K562 (cell line): ENCODE data around the gene FBXW7. TPM values are rescaled to one million over a fixed set of nuclear protein-coding genes. Genes with fewer than 3 reads are reported as not detected.

Source experiments
- CTBP1 ChIP-seq: fragments of 450-650 bp; IDR thresholded peaks from 2 replicates; pipeline ENCODE4 v1.6.1; 2016; ENCODE audit warnings: borderline replicate concordance
- GTF2A2 ChIP-seq: IDR thresholded peaks from 2 replicates; pipeline ENCODE4 v1.6.1; 2016; ENCODE audit warnings: mild to moderate bottlenecking, missing genetic modification characterization, missing compliant biosample characterization
- HLTF ChIP-seq: fragments of 450-650 bp; IDR thresholded peaks from 2 replicates; pipeline ENCODE4 v1.6.1; 2016
- HMGN3 ChIP-seq: IDR thresholded peaks from 2 replicates; pipeline ENCODE4 v1.6.1; 2011; ENCODE audit warnings: borderline replicate concordance, low read depth, mild to moderate bottlenecking, mixed read lengths, low read length; ENCODE audit not compliant: insufficient read length; ENCODE audit errors: extremely low read depth
- JUN ChIP-seq, 2 experiments: sonication (generic) in 1 of 2; formaldehyde crosslinking in 1 of 2; IDR thresholded peaks; 2 replicates each; pipeline versions ENCODE4 v1.6.1 to v1.8.0; 2012 to 2022; ENCODE audit warnings: borderline replicate concordance in 2 of 2, mild to moderate bottlenecking in 2 of 2, improper control_type of control experiment in 1 of 2, low read depth in 1 of 2, low read length in 1 of 2, missing genetic modification reagents in 1 of 2
- MAFK ChIP-seq: IDR thresholded peaks from 2 replicates; pipeline ENCODE4 v1.6.1; 2011; ENCODE audit warnings: low read length, improper control_type of control experiment
- MEIS2 ChIP-seq: fragments of 450-650 bp; IDR thresholded peaks from 2 replicates; pipeline ENCODE4 v1.6.1; 2014; ENCODE audit warnings: mild to moderate bottlenecking; ENCODE audit not compliant: partially characterized antibody
- MIER1 ChIP-seq: fragments of 450-650 bp; IDR thresholded peaks from 2 replicates; pipeline ENCODE4 v1.6.1; 2016; ENCODE audit warnings: antibody characterized with exemption, mild to moderate bottlenecking, low read depth
- NCOA4 ChIP-seq: fragments of 450-650 bp; IDR thresholded peaks from 2 replicates; pipeline ENCODE4 v1.6.1; 2018; ENCODE audit warnings: mild to moderate bottlenecking; ENCODE audit not compliant: partially characterized antibody
- NEUROD1 ChIP-seq: fragments of 150-350 bp; IDR thresholded peaks from 2 replicates; pipeline ENCODE4 v1.6.1; 2014; ENCODE audit warnings: borderline replicate concordance, low read length, low read depth; ENCODE audit not compliant: partially characterized antibody
- POLR2A ChIP-seq: fragments of 450-650 bp; conservative IDR thresholded peaks from 2 replicates; pipeline ENCODE4 v1.6.1; 2016
- RBFOX2 ChIP-seq: fragments of 200-400 bp; formaldehyde crosslinking; IDR thresholded peaks from 2 replicates; pipeline ENCODE4 v1.6.1; 2017; ENCODE audit warnings: low read depth, mild to moderate bottlenecking, low read length, moderate library complexity
- RBM22 ChIP-seq: fragments of 200-400 bp; formaldehyde crosslinking; IDR thresholded peaks from 2 replicates; pipeline ENCODE4 v1.6.1; 2018; ENCODE audit warnings: low read length, low read depth; ENCODE audit not compliant: poor library complexity, severe bottlenecking
- SETDB1 ChIP-seq: IDR thresholded peaks from one replicate; pipeline ENCODE4 v1.6.1; 2012; ENCODE audit warnings: low read length, control low read depth, inconsistent platforms
- SMAD4 ChIP-seq: fragments of 250-450 bp; sonication (Bioruptor Pico); conservative IDR thresholded peaks from 2 replicates; pipeline ENCODE4 v1.8.0; 2021; ENCODE audit warnings: inconsistent platforms, mild to moderate bottlenecking, moderate library complexity
- SNAPC5 ChIP-seq: fragments of 250-450 bp; sonication (Bioruptor Pico); IDR thresholded peaks from 2 replicates; pipeline ENCODE4 v1.8.0; 2021; ENCODE audit warnings: moderate library complexity, mild to moderate bottlenecking, inconsistent platforms
- SNRNP70 ChIP-seq: fragments of 200-400 bp; formaldehyde crosslinking; optimal IDR thresholded peaks from 2 replicates; pipeline ENCODE3; 2017; ENCODE audit warnings: low read depth, low read length
- SRSF1 ChIP-seq: fragments of 200-400 bp; formaldehyde crosslinking; IDR thresholded peaks from 2 replicates; pipeline ENCODE4 v1.6.1; 2017; ENCODE audit warnings: mild to moderate bottlenecking, low read depth, low read length, moderate library complexity
- SRSF9 ChIP-seq: fragments of 200-400 bp; formaldehyde crosslinking; IDR thresholded peaks from 2 replicates; pipeline ENCODE4 v1.6.1; 2017; ENCODE audit warnings: low read depth, low read length, borderline replicate concordance
- TAF15 ChIP-seq: fragments of 200-400 bp; formaldehyde crosslinking; IDR thresholded peaks from 2 replicates; pipeline ENCODE4 v1.6.1; 2017; ENCODE audit warnings: mild to moderate bottlenecking, low read depth, low read length, moderate library complexity
- THRAP3 ChIP-seq: fragments of 450-650 bp; IDR thresholded peaks from 2 replicates; pipeline ENCODE4 v1.6.1; 2016; ENCODE audit warnings: mild to moderate bottlenecking, inconsistent platforms, borderline replicate concordance
- THRB ChIP-seq: fragments of 450-650 bp; formaldehyde crosslinking; conservative IDR thresholded peaks from 2 replicates; pipeline ENCODE4 v1.4.0; 2022; ENCODE audit warnings: mild to moderate bottlenecking, missing genetic modification characterization
- ZBTB34 ChIP-seq: fragments of 250-450 bp; sonication (Bioruptor Pico); IDR thresholded peaks from 2 replicates; pipeline ENCODE4 v1.8.0; 2021; ENCODE audit warnings: mild to moderate bottlenecking, moderate library complexity
- ZFP36 ChIP-seq: fragments of 150-350 bp; IDR thresholded peaks from 2 replicates; pipeline ENCODE4 v1.6.1; 2018; ENCODE audit warnings: low read length, low read depth; ENCODE audit not compliant: partially characterized antibody
- ZNF408 ChIP-seq: fragments of 250-450 bp; sonication (Bioruptor Pico); IDR thresholded peaks from 2 replicates; pipeline ENCODE4 v1.4.0; 2020; ENCODE audit warnings: low read depth, mild to moderate bottlenecking, moderate library complexity
- ZNF436 ChIP-seq: fragments of 250-450, 450-650 bp; sonication (Bioruptor Pico); formaldehyde crosslinking; IDR thresholded peaks from 2 replicates; pipeline ENCODE4 v1.7.0; 2020; ENCODE audit warnings: mild to moderate bottlenecking
- ZNF586 ChIP-seq: fragments of 450-650 bp; formaldehyde crosslinking; conservative IDR thresholded peaks from 2 replicates; pipeline ENCODE4 v1.4.0; 2020; ENCODE audit warnings: mild to moderate bottlenecking, moderate library complexity
- polyA plus RNA-seq, 8 experiments: library from polyadenylated mRNA; depleted of rRNA in 4 of 8; stranded (reverse) in 5 of 8; unstranded in 3 of 8; fragments of >200 nt; fragmentation: Nextera tagmentation in 2 of 8; fragmentation: Illumina TruSeq in 1 of 8; extraction: Ambion mirVana in 2 of 8; extraction: Trizol in 1 of 8; gene quantifications; 2 replicates each; pipeline versions ENCODE4 v1.2.1 to v1.2.3, GENCODE V29; 2011 to 2014; ENCODE audit warnings: inconsistent platforms in 1 of 8, missing spikeins in 1 of 8
- total RNA-seq, 7 experiments: library from RNA; depleted of rRNA in 6 of 7; stranded (reverse); fragments of >200 nt in 6 of 7; fragmentation: Illumina TruSeq in 2 of 7; extraction: Trizol in 2 of 7; gene quantifications; 2 replicates each; pipeline versions ENCODE4 v1.2.1 to v1.2.3, GENCODE V29; 2011 to 2021; ENCODE audit warnings: low replicate concordance in 1 of 7

Gene FBXW7
- total and polyA plus RNA-seq, 9 of the 15 experiments (the other 6 are each of a cell fraction or from before 2014, with no cell fraction given), result 6.8 to 44.2 (median 16.4) TPM

- no peak for TF ChIP-seq ZNF408 (CRISPR knock-in tag)
- TF ChIP-seq SETDB1, result no peak
- TF ChIP-seq HMGN3, result no peak
- no peak for TF ChIP-seq RBM22
- TF ChIP-seq MEIS2, result no peak
- no peak for TF ChIP-seq SRSF1
- TF ChIP-seq HLTF, result no peak
- no peak for TF ChIP-seq TAF15
- TF ChIP-seq GTF2A2 (tag), result no peak
- TF ChIP-seq THRAP3, result no peak
- peak; percentile 1 for TF ChIP-seq NEUROD1
- no peak for TF ChIP-seq ZNF586 (CRISPR knock-in tag)
- TF ChIP-seq SNAPC5 (CRISPR knock-in tag), result no peak
- TF ChIP-seq SRSF9, result no peak
- TF ChIP-seq JUN (IDR thresholded peaks at IDR 0.05; ENCODE audit: borderline replicate concordance, low read depth, low read length), result no peak
- no peak for TF ChIP-seq JUN (CRISPR knock-in tag; IDR thresholded peaks at IDR 0.05; ENCODE audit: borderline replicate concordance)
- no peak for TF ChIP-seq MAFK
- TF ChIP-seq ZBTB34 (CRISPR knock-in tag), result no peak
- no peak for TF ChIP-seq CTBP1
- TF ChIP-seq NCOA4, result no peak
- no peak for TF ChIP-seq SMAD4
- no peak for TF ChIP-seq ZFP36
- no peak for TF ChIP-seq THRB (CRISPR knock-in tag)
- no peak for TF ChIP-seq ZNF436 (CRISPR knock-in tag)
- TF ChIP-seq SNRNP70, result no peak
- no peak for TF ChIP-seq MIER1
- TF ChIP-seq POLR2A, result no peak; the same call in 1 of the 2 replicates
- no peak for TF ChIP-seq RBFOX2
Observed at GRCh38 chr4:152536545-152537182, 772 bp upstream of the FBXW7 start (continued).
